PC-9 (cell line): ENCODE measurements around the gene FYN.

Experiments used
- EZH2 ChIP-seq: fragments of 200-600 bp; sonication (generic); IDR thresholded peaks from 2 replicates; pipeline ENCODE4 v1.8.0; 2017; ENCODE audit warnings: antibody characterized with exemption, low read depth
- TF ChIP-seq, protein P1 (sequence below): fragments of 200-600 bp; sonication (generic); conservative IDR thresholded peaks from 2 replicates; pipeline ENCODE4 v1.6.1; 2017; ENCODE audit warnings: mixed run types, antibody characterized with exemption, mild to moderate bottlenecking, moderate library complexity

DNA sequence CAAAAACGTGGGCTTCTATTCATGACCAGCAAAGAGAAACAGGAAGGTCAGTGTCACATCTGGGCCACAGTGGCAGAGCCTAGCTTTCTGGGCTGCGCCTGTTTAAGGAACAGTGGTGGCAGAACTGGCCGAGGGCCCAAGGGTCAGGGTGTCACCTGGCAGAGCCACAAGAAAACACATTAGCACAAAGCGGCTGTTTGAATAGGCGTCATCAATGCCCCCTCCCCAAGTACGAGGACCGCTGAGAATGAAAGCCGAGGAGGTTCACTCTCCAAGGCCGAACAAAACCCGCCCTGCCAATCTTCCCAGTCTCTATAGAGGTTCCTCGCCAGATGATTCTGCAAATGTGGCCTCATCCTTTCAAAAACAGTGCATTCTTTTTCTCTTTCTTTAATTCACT lies 142.4 kb downstream of the FYN start:
- TF ChIP-seq, protein P1, sequence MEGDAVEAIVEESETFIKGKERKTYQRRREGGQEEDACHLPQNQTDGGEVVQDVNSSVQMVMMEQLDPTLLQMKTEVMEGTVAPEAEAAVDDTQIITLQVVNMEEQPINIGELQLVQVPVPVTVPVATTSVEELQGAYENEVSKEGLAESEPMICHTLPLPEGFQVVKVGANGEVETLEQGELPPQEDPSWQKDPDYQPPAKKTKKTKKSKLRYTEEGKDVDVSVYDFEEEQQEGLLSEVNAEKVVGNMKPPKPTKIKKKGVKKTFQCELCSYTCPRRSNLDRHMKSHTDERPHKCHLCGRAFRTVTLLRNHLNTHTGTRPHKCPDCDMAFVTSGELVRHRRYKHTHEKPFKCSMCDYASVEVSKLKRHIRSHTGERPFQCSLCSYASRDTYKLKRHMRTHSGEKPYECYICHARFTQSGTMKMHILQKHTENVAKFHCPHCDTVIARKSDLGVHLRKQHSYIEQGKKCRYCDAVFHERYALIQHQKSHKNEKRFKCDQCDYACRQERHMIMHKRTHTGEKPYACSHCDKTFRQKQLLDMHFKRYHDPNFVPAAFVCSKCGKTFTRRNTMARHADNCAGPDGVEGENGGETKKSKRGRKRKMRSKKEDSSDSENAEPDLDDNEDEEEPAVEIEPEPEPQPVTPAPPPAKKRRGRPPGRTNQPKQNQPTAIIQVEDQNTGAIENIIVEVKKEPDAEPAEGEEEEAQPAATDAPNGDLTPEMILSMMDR = no peak
- no peak for TF ChIP-seq EZH2
